Melanocyte of skin (primary cell): ENCODE results near the gene GSTA2. TPM values are rescaled to one million over a fixed set of nuclear protein-coding genes. Genes with fewer than 3 reads are reported as not detected.

Source experiments
- total RNA-seq, 2 donors: library from RNA; depleted of rRNA; stranded (reverse); fragments of >200 nt; gene quantifications; 2 replicates each; pipeline ENCODE4 v1.2.3, GENCODE V29; 2012

The GSTA2 gene
- under 1 TPM in 1 of 2 donors, not detected in 1; under 0.01 TPM for total RNA-seq

GRCh38 chr6:52763322-52763916 is at the start of gene GSTA2:
Gene GSTA2, minus strand, starts transcription at chr6:52763475. Its CDS starts 5,528 bp downstream, at chr6:52757947.

GRCh38 chr6:52803668-52804255 is 40.5 kb upstream of the GSTA2 start, which contains the start of gene GSTA1:
Gene GSTA1, minus strand, starts transcription at chr6:52803816. Its CDS starts 4,549 bp downstream, at chr6:52799267.

Other genes with a start within 250 kb of the GSTA2 start
- 10 to 100 TPM; 14.1 to 49.3 TPM for gene TRAM2, start 186.4 kb downstream of the GSTA2 start, total RNA-seq
- gene TMEM14A, start 92.4 kb downstream of the GSTA2 start, total RNA-seq, result 10 to 100 TPM; 35.8 to 54.3 TPM
- not detected for gene GSTA1, start 40.3 kb upstream of the GSTA2 start, total RNA-seq
- not detected for gene GSTA5, start 77.3 kb upstream of the GSTA2 start, total RNA-seq
- gene GSTA3, start 146.2 kb upstream of the GSTA2 start, total RNA-seq, result not detected
- gene GSTA4, start 231.8 kb upstream of the GSTA2 start, total RNA-seq, result 10 to 100 TPM; 16.0 to 24.1 TPM